Measurements from ENCODE around the gene MTREX.

MTREX gene

DNA sequence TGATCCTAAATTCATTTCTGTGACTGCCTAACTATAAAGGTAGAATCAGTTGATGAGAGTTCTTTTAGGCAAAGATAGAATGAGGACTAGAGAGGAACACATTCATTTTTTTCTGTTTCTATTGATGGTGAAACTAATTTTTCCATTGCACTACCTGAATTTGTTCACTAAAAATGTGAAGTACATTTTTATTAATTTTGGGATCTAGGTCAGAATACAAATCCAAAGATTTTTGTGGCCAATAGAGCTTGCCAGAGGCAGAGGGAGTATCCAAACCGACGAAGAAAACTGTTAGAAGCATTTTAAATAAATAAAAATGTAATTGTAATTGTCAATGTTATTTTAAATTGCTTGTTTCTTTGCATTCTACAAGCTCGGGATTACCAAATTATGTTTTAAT lies 78.1 kb downstream of the MTREX start:
- DNase-seq, result no peak

DNA sequence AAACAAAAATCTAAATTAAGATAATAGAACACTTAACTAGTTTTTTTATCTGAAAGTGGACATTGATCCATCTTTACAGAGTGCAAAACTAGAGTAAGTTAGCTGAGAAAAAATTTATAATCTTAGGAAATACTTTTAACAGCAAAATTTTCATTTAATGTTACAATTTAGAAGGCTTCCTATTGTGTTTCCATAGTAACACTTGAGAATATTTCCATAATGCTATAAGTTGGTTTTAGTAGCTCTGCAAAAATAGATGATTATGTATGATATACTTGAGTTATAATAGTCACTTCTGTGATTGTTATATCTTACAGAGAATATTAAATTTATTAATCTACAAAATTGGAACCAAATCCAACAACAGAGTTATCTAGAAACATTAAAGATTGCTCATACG lies 78.6 kb downstream of the MTREX start:
- no peak for DNase-seq

DNA sequence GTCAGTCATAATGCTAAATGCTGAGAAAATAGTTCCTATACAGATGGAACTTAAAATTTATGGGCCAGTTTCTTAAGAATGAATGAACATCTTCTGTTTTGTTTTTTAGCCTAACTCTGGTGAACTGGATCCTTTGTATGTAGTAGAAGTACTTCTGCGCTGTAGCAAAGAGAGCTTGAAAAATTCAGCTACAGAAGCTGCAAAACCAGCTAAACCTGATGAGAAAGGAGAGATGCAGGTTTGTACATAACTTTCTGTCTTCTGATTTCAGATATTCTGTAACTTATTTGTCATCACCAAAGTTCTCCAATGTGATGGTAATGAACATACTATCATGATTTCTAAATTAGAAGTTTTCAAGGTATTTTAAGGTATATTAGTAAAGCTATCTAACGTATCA lies 80.1 kb downstream of the MTREX start:
- DNase-seq, result no peak

DNA sequence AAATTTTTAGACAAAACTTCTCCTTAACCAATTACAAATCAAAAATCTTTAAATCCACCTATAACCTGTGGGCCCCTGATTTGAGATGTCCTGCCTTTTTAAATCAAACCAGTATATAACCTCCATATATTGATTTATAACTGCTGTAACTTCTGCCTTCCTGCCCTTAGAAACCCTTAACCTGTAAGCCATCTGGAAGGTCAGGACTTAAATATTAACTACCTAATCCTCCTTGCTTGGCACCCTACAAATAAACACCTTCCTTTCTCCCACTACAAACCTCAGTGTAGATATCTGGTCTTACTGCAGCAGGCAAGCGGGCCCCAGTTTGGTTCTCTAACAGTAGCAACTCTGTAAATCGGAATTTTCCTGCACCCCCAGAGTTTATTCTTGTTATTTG lies 83.9 kb downstream of the MTREX start:
- DNase-seq, result no peak

DNA sequence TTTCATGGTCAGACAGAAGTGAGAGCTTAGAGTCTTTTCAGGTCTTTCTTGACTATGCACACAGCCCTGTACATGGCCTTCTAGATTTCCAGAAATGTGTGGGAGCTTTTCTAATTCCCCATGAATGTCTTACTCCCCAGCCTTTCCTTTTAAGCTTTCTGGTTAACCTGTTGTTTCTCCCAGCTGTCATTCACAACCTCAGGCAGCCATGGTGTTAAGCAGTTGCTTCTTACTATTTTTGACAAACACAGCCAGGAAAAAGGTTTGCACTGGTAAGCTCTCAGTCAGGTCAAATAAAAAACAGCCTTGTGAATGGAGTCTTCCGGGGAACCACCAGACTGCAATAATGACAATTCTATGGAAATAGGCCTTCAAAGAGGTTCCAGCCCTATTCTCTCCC lies 84.9 kb downstream of the MTREX start:
- DNase-seq, result no peak

DNA sequence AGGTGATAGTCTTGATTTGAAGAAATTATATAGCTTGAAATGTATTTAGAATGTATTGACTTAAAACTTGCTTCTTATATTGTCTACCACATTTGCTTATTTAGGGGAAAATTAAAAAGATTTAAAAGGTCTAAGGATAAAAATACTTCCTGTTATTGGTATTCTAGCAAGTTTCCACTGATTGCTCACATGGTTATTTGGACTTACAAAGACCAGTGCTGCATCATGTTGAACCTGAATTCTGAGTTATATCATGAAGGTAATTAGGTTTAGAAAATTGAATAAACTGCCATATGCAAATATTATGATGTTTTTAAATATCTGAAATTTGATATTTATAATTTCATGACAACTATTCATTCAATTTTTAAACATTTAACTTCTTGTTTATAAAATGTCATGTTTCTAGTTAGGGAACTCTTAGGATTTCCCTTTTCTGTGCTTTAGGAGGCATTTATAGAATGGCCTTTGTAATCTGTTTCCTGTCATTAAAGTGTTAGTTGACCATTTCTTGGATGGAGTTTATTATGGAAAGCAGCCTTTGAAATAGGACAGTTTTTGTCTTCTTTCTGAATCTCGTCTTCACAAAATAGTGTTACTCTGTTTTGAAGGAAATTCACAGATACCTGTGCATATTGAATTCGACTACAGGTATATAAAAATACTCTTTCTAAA lies 85.8 kb downstream of the MTREX start:
- DNase-seq, result no peak

DNA sequence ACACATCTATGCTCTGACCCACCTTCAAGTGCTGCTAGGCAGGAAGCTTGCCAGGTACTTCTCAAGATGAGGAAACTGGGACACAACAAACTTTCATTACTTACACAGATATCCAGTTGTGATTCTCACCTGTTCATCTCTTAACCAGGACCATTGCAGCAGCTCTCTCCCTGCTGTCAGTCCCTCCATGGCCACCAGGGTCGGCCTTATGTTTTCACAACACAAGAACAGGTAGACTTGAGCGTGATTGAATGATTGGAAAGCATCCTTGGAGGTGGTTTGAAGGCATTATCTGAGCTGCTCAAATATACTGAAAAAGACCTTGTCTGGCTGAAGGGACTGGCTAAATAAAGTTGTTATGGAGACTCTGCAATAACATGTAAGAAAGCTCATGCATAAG lies 94.4 kb downstream of the MTREX start:
- DNase-seq, result no peak

DNA sequence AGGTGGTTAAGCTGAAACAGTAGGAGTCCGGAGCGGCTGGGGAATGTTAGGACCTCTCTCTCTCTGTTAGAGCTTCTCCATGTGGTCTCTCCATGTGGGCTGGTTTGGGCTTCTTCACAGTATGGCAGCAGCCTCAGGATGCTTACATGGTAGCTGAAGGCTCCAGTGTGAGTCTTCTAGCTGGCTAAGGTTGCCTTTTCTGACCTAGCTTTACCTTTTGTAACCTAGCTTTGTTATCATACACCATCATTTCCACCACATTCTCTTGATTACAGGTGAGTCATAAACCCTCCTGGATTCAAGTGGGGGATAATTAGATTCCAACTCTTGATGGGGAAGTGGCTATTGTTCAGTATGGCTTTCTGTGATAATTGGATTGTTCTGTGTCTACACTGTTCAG lies 98.5 kb downstream of the MTREX start:
- DNase-seq, result no peak

DNA sequence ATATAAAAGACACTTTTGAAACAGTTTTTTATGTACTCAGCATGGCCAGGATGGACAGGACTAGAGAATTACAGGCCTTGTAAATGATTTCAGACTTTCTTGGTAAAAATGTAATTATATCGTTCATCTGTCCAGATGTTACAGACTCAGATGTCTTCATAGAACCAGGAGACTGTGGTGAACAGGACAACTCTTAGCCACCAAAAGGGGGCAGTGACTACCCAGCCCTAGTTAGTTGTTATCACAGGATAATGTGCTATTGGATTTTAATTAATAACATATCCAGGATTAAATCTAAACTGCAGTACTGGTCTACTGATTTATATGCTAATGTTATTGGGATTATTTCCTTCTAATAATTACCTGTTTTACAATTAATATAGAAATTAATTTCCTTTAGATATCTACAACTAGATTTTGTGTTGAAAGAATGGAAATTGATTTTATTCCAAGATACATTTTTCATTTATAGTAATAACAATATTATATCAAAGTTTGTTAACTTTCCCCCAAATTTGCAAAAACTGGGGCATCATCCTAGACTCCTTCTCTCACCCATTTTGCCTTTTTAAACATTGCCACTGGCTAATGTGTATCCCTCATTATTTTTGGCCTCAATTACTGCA lies 99.4 kb downstream of the MTREX start:
- DNase-seq, result no peak

DNA sequence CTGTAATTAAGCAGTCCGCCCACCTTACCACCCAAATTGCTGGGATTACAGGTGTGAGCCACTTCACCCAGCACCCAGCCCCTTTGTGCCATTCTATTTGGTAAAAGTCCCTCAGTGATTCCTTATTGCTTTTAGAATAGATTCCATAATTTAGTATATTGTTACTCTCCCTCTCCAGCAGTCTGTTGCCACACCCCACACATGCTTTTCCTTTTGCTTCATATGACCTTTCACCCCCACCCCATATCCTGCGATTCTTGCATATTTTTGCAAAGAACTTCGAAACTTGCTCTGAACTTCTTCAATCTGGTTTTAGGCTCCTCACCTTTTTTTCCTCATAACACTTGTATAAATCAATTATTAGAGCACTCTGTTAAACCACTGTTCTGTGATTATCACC lies 100.2 kb downstream of the MTREX start:
- no peak for DNase-seq

DNA sequence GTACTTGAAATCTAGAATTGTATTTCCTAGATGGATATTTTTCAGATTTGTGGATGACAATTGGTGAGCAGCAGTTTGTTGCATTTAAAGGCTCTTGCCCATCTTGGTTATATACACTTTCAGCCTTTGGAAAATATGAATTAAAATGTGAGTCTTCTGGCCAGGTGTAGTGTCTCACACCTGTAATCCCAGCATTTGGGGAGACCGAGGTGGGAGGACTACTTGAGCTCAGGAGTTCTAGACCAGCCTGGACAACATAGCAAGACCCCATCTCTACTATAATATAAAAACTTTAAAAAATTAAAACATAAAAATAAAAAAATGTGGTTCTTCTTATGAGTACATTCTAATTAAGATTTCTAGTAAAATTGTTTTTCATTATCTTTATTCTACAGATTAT lies 102.0 kb downstream of the MTREX start:
- no peak for DNase-seq

DNA sequence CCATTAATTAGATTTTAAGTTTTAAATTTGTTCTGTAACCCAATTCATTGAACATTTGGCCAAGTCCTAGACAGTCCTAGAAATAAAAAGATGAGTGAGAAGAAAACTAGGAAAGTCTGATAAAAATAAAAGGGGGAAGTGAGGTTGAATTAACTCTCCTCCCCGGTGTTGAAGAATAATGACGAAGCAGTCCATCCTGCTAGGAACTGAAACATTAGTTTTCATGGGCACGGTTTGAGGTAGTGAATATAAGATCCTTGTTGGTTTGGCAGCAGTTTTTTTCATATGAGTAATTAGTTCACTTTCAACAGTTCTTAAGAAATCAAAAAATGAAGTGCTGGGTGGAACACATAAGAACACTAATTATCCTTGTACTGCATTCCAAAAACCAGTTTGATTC lies 103.1 kb downstream of the MTREX start:
- no peak for DNase-seq

DNA sequence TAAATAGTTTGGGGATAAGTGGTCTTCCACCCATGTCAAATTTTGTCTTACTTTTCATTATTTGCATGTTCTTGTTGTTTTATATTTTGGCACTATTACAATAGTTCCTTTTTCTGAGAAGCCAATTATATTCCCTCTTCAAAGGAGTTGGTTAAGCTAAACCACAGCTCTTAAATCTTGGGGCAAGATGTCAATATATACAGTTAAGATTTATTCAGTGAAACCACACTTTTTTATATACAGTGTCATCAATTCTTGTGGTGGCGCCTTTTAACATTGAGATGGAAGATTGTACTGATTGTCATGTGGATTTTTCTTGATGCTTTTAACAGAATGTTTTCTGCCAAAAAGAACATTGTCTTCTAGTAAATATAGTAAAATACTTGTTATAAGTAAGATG lies 104.1 kb downstream of the MTREX start:
- no peak for DNase-seq

DNA sequence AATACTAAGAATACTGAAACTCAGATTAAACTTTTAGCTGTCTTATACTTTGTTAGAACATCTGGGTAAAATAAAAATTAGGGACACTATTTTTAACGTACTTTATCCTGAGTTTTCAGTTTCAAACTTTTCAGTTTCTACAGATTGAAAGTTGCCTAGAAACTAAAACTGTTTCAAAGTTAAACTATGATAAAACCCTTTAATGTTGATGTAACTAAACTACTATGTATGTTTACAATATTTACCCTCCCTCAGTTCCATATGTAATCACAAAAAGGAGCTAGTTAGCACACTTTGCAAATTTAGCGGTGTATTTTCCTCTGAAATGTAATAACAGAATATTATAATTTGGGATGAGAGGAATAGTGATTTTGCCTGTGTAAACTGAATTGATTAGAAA lies 105.9 kb downstream of the MTREX start:
- DNase-seq, result no peak

DNA sequence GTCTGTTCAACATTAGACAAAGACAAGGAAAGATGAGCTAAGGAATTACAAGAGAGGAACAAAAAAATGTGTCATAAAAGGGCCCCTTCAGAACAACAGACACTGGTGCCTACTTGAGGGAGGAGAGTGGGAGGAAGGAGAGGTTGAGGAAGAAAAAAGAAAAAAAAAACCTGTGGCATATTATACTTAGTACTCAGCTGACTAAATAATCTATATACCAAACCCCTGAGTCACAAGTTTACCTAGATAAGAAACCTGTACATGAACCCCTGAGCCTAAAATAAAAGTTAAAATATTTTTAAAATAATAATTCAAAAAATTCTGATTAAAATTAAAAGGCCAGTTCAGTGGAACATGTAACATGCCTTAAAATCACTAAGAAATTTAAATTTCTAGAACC lies 107.3 kb downstream of the MTREX start:
- DNase-seq, result no peak

DNA sequence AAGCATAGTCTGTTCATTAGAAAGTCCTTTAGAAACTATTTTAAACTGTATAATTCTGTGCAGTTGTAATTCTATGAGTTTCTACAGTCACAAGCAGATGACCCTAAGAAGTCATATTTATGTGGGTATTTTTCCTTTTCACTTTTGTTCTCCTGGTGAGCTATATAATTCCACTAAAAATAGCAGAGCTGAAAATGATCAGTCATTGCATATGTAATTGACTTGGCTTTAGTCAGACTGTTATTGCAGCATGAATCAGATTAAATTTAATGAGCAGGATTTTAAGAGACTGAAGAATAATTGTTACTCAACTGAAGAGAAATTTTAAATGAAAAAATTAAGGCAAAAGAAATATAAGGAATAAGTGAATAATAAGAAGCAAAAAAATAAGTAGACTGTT lies 108.5 kb downstream of the MTREX start:
- DNase-seq, result no peak

DNA sequence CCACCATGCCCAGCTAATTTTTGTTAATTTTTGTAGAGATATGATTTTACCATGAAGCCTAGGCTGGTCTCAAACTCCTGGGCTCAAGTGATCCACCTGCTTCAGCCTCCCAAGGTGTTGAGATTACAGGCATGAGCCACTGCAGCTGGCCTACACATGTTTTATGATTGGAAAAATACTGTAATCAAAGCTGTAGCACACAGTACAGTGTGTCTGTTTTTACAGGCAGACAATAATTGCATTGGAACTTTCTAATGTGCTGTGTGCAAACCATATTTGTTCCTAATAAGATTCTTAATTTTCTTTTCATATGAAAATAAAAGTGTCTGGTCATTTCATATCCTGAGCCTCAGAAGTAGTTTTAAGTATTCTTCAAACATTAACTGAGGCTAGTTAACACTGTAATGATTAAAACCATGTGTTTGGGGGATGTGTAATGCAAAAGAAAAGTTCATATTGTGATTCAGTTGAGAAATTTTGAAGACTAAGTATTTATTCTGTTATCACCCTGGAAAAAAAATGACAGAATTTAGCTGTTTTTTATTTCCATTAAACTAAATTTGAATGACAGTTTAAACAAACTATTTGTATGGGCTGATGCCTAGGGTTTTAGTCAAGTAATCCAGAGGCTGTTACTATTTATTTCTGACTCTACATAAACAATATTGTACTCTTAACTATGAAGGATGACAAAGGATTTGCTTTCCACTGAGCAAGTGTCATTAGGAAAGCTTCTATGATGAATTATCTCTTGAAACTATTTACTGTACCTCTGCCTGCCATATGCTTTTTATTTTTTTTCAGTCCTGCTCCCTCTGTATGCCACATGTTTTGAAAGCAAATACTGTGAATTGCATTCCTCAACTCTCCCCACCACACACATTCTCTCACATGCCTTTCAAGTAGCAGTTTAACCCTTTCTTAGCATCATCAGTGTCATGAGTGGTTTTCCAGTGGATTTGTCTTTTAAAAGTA lies 111.5 kb downstream of the MTREX start:
- no peak for DNase-seq

DNA sequence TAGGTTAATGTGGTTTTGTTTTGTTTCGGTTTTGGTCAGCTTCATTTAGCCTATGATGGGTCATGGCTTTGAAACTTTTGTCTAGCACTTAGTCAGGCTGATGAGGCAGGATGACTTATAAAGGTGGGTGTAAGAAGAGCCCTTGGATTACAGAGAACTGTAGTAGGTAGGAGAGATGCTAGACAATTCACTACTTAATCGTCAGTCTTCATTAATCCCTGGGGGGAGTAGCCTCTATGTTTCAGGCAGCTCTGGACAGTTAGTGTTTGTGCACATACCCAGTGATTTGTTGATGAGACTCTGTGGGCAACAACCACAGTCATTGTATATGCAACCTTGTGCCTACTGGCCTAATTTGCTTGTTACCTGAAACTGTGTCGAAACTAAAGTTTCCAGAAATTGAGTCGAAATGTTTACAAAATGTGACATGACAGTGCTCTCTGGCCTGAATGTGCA lies 113.3 kb downstream of the MTREX start:
- no peak for DNase-seq

DNA sequence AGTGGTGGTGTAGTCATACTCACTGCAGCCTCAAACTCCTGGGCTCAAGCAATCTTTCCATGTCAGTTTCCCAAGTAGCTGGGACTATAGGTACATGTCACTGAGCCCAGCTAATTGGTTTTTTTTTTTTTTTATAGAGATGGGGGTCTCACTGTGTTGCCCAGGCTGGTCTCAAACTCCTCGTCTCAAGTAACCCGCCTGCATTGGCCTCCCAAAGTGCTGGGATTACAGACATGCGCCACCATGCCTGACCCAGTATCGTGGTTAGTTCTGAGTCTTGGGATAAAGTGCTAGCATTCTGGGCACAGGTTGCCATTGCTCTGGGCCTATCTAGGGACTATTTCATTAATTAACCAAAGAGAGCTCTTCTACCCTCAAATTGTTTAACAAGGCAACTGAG lies 118.7 kb downstream of the MTREX start:
- no peak for DNase-seq

DNA sequence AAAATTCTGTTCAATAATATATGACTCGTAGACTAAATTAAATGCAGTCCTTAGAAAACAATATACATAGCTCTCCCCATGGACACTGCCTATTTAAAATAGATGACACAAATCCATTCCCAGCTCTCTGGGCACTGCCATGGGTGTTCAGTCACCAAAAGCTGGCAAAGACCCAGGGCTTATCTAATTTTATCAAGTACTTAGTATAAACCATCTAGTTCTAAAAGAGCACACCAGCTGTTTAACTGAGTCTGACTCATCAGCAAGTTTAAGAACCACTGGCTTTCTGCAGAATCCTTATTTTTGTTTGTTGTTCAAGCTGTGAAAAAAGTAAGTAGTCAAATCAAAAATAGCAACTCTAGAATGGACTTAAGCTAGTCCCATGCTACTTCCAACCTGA lies 119.4 kb downstream of the MTREX start:
- DNase-seq, result no peak

DNA sequence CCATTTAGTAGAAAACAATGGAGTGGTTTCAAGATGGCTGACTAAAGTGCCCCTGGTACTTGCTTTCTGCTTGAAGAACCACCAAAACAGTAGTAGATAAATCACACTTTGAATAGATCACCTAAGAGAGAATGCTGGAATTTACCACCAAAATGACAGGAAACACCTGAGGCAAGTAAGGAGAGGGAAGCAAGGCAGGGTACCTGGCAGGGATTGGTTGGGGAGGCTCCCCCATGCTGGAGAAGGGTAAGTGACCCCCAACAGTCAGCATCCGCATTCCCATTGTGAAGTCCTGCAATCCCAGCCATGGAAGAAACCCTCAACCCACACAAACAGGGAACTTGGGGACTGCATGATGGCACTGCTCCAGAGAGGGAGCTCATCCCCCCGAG lies 121.4 kb downstream of the MTREX start:
- DNase-seq, result no peak

DNA sequence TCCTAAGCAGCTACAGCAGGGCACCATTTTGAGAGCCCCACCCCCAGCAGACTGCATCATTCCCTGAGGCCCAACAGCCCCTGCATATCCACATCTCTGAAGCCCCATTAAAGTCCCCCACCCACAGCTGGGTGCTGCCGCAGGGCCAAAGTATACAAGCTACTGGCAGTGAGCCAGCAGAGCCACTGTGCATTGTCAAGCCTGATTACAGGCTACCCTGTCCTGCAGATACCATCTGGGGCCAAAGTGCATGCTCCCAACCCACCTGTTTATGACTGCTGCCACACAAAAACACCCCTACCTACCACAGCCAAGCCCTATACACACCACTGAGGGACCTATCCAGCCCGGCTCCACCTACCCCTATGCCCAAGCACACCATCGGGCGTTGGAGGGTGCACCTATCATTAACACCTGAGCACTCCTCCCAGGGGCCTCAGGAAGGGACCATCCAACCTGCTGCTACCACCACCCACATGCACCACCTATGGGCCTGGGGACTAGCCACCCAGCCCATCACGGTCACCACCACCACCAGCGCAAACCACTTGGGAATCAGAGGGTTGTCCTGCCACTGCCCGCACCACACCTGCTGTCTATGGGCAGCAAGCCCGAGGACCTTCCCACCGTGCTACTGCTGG lies 121.9 kb downstream of the MTREX start:
- no peak for DNase-seq

DNA sequence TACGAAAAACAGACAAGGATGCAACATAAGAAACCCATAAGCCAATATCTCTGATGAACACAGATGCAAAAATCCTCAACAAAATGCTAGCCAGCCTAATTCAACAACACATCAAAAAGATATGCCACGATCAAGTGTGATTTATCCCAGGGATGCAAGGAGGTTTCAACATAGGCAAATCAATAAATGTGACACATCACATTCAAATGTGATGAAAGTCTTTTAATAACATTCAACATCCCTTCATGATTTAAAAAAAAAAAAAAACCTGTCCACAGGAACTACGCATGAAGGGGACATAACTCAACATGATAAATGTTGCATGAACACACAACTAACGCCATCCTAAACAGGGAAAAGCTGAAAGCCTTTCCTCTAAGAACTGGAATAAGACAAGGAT lies 124.8 kb downstream of the MTREX start:
- DNase-seq, result no peak

DNA sequence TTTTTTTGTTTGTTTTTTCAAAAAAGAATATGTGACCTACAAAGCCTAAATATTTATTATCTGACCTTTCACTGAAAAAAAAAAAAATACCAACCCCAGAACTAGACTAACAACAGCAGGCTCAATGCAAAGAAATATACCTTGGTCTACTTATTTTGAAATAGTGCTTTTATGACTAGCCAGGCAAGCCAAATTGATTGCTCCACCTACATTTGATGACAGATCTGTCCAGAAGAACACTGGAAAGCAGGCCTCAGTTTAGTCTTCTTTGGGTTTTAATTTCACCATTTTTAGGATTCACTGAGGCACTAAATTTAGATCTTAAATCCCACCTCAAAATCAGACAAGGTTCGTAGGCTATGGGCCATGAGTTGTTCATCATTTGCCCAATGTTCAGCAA lies 129.7 kb downstream of the MTREX start:
- DNase-seq, result no peak
